Activated T-helper 1 cell treated with anti-CD3 and anti-CD28 coated beads, Interleukin-12 subunit alpha, Interleukin-12 subunit beta, Interleukin-2, Interleukin-4 antibody, amounts not matched to agents 30 ng/mL and 10 ng/mL and 1 ng/mL, durations not matched to agents 14 hours and 24 hours and 36 hours (primary cell): ENCODE data around the gene MSI2. TPM values are rescaled to one million over a fixed set of nuclear protein-coding genes. Genes with fewer than 3 reads are reported as not detected.

ENCODE experiments used
- DNase-seq: peaks from one replicate; pipeline ENCODE4 v3.0.0; 2021; ENCODE audit warnings: low spot score
- H3K27ac Mint-ChIP-seq: one replicate; pipeline ENCODE4 v1.8.0; 2021; ENCODE audit warnings: mild to moderate bottlenecking, mixed read lengths
- H3K27me3 Mint-ChIP-seq: one replicate; pipeline ENCODE4 v1.8.0; 2022; ENCODE audit warnings: mild to moderate bottlenecking, moderate library complexity, mixed read lengths; ENCODE audit not compliant: insufficient read depth
- H3K36me3 Mint-ChIP-seq: one replicate; pipeline ENCODE4 v1.8.0; 2021; ENCODE audit warnings: low read depth, mixed read lengths
- H3K4me1 Mint-ChIP-seq: one replicate; pipeline ENCODE4 v1.8.0; 2021; ENCODE audit warnings: low read depth, mixed read lengths
- H3K4me3 Mint-ChIP-seq: one replicate; pipeline ENCODE4 v1.8.0; 2021; ENCODE audit warnings: mild to moderate bottlenecking, moderate library complexity, mixed read lengths
- H3K9me3 Mint-ChIP-seq: one replicate; pipeline ENCODE4 v1.8.0; 2021; ENCODE audit warnings: mixed read lengths
- intact Hi-C: fragments of 100-400 bp; cut with micrococcal nuclease; formaldehyde crosslinking; loops from one replicate; pipeline ENCODE4 v1.15.1; 2024
- total RNA-seq: library from RNA; stranded (reverse); gene quantifications from 2 replicates; pipeline ENCODE4 v1.2.3, GENCODE V29; 2022

Gene MSI2
- total RNA-seq, 1 donor from 2014 or later: 278 TPM

DNA sequence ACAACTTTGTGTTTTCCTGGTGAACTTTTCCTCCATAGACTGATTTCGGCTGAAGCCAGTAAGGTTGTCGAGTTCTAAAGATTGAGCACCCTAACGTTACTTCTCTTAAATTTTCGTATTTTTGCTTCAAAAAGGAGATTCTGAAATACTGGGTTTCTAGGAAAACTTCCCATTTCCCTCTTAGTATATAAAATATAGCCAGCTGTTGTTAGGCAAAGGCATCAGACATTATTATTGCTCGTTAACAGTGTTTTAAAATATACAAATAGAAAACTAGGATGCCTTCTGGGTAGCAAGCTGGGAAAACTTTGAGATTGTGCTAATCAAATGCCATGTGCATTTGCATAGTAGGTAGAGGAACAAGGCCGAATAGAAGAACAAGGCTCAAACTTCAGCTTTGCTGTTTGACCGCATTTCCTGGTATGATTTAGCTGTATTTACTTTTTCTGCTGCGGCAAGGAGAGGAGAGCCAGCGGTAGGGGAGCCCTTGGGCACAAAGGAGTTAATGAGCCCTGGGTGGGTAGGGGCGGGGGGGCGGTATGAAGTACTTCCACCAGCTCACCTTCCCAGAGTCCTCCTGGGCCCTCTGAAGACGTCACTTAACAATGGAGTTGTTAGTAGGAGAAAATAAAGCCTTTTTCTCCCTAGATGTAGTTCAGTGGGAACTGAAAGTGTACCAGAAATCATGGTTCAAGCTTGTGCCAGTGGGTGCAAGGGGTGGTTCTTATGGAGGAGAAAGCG lies 151.9 kb downstream of the MSI2 start:
- H3K27me3 Mint-ChIP-seq: no peaks in the 10 kb centered on the region
- intact Hi-C loops: no loop called here

GRCh38 chr17:57410169-57410568 lies 153.8 kb downstream of the MSI2 start:
- Mint-ChIP-seq H3K27ac (no peak overlapping the region), H3K4me1 (peaks cover 41% of the 10 kb centered on the region), H3K4me3 (no peak overlapping the region), H3K27me3 (no peaks in the 10 kb centered on the region), H3K9me3 (no peaks in the 10 kb centered on the region), H3K36me3 (peaks cover 13% of the 10 kb centered on the region)
- DNase-seq: no peak
- intact Hi-C loops: no loop called here

More for the DNA sequence above, 151.9 kb downstream of the MSI2 start:
- Mint-ChIP-seq H3K9me3 (no peaks in the 10 kb centered on the region), H3K4me1 (peaks cover 46% of the 10 kb centered on the region), H3K4me3 (peak overlapping the region; percentile 25), H3K27ac (peak overlapping the region; percentile 51), H3K36me3 (peaks cover 13% of the 10 kb centered on the region)
- peak; percentile 6 for DNase-seq

DNA sequence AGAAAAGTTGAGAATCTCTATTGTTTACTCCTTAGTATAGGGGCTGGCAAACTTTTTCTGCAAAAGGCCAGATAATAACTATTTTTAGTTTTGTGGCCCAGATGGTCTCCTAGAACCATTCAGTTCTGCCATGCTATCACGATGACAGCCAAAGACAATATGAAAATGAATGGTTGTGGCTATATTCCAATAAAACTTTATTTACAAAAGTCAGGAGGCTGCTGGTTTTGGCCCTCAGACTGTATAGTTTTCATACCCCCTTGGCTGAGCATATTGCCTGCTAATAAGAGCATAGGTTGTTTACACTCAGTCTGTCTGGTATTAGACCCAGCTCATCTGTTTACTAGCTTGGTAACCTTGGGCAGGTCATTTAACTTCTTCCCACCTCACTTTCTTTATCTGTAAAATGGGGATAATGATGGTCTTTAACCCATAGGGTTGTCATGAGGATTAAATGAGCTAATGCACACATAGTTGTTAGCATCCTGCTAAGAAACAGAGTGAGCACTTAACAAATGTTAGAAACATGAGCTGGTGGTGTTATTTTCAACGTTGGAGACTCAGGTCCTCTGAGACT lies 156.3 kb downstream of the MSI2 start:
- no peak overlapping the region for H3K4me3 Mint-ChIP-seq
- DNase-seq: no peak
- H3K9me3 Mint-ChIP-seq: no peaks in the 10 kb centered on the region
- peaks cover 9% of the 10 kb centered on the region for H3K36me3 Mint-ChIP-seq
- intact Hi-C loops: no loop called here
- H3K27ac Mint-ChIP-seq: no peak overlapping the region
- H3K27me3 Mint-ChIP-seq: no peaks in the 10 kb centered on the region
- peaks cover 36% of the 10 kb centered on the region for H3K4me1 Mint-ChIP-seq

DNA sequence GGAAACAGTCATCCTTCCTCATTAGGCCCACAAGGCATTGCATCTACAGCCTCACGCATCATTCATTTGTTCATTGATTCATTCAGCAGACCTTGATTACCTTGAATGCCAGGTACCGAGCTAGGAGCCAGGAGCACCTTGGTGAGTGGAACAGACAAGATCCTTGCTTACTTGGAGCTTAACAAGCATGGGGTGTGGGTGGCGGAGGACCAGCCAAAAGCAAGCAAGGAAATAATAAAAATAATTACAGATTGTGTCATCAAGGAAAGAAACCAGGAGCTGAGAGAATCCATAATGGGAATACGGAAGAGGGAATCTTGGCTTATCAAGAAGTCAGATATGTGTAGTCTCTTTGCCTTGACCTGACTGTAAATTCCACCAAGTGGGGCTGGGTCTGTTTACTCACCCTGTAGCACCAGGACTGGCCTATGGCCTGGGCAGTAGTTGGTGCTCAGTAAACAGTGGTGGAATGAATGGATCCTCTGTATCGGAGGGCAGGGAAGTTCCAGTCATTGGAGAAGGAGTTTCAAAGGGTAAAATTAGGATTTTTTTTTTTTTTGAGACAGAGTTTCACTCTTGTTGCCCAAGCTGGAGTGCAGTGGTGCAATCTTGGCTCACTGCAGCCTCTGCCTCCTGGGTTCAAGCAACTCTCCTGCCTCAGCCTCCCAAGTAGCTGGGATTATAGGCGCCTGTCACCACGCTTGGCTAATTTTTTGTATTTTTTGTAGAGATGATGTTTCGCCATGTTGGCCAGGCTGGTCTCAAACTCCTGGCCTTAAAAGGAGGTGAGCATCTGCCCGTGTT lies 157.7 kb downstream of the MSI2 start:
- DNase-seq: no peak
- no peak overlapping the region for H3K27ac Mint-ChIP-seq
- peaks cover 9% of the 10 kb centered on the region for H3K36me3 Mint-ChIP-seq
- intact Hi-C loops: no loop called here
- H3K27me3 Mint-ChIP-seq: no peaks in the 10 kb centered on the region
- H3K4me1 Mint-ChIP-seq: peaks cover 28% of the 10 kb centered on the region
- no peak overlapping the region for H3K4me3 Mint-ChIP-seq
- no peaks in the 10 kb centered on the region for H3K9me3 Mint-ChIP-seq

DNA sequence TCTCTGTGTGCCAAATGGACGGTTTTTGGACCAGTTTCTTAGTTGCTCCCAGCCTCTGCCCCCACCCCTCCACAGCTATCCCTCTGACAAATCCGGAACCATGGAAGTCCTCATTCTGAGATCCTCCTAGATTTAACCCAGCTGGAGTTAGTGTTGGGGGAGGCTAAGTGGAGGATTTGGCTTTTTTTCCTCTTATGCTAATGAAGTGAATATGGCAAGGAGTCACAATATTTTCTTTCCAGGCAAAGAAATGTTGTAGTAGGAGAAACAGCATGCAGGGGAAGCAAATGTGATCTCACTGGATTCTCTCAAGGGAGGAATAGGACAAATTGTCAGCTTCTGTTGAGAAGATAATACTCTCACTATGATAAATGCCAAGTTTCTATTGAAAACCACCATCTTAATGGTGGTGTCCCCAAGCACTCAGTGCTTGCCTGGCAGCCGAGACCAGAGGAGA lies 159.5 kb downstream of the MSI2 start:
- H3K4me1 Mint-ChIP-seq: peaks cover 25% of the 10 kb centered on the region
- peaks cover 13% of the 10 kb centered on the region for H3K36me3 Mint-ChIP-seq
- H3K9me3 Mint-ChIP-seq: no peaks in the 10 kb centered on the region
- no peak overlapping the region for H3K4me3 Mint-ChIP-seq
- H3K27me3 Mint-ChIP-seq: no peaks in the 10 kb centered on the region
- intact Hi-C loops: no loop called here
- no peak for DNase-seq
- no peak overlapping the region for H3K27ac Mint-ChIP-seq

DNA sequence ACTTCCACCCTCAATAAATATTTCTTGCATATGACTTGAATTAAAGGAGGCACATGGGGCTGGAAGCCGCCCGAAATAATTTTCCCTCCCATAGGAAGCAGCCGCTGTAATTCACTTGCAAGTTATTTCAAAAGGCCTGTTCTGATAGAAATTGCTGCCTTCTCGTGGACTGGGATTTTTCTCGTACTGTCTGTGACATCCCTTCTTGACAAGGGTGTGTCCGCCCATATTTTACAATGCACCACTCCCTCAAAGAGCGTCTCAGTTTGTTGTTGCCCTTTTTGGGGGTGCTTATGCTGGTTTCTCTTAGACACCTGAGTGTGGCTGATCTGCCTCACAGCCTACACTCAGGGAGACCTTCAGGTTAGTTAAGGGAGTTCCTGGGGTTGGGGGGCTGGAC lies 160.0 kb downstream of the MSI2 start:
- intact Hi-C loops: no loop called here
- Mint-ChIP-seq H3K27ac (no peak overlapping the region), H3K4me1 (peaks cover 30% of the 10 kb centered on the region), H3K4me3 (no peak overlapping the region), H3K36me3 (peaks cover 15% of the 10 kb centered on the region), H3K9me3 (no peaks in the 10 kb centered on the region), H3K27me3 (no peaks in the 10 kb centered on the region)
- DNase-seq: no peak

GRCh38 chr17:57417956-57418355 lies 161.6 kb downstream of the MSI2 start:
- intact Hi-C loops: no loop called here
- Mint-ChIP-seq H3K27ac (no peak overlapping the region), H3K27me3 (no peaks in the 10 kb centered on the region), H3K4me3 (no peak overlapping the region), H3K9me3 (no peaks in the 10 kb centered on the region), H3K4me1 (peaks cover 35% of the 10 kb centered on the region), H3K36me3 (peaks cover 20% of the 10 kb centered on the region)
- no peak for DNase-seq

DNA sequence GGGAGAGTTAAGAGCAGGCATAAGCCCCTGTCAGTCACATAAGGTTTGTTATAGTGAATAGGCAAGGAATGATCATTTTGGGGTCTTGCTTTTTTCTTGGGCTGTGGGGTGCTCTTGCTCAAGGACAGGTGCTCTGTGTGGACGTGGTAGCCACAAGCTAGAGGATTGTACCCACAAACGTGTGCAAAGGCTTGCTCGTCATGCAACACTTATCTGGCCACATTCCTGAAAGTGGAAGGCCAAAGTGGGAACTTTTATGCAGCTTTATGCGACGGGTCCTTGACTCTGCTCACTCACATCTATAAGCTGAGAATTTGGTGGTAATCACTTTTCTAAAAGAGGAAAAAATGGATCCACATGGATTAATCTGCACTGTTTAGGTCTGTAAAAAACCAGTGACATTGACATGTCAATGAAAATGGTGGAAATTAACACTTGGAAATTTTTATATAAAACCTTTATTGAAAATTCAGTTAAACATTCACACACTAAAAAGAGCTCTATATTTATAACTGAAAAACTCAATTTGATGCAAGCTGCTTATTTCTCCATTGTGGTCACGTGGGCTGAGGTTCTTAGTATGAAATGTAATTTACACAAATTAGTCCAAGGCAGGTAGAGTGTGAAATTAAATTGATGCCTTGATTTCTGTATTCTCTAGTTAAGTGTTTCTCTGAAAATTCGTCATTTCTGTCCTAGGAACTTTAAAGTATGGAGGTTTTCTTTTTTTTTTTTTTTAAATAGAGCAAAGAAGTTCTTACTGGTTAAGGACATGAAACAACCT lies 162.3 kb downstream of the MSI2 start:
- intact Hi-C loops: no loop called here
- Mint-ChIP-seq H3K27ac (no peak overlapping the region), H3K4me1 (peaks cover 42% of the 10 kb centered on the region), H3K9me3 (no peaks in the 10 kb centered on the region), H3K4me3 (no peak overlapping the region), H3K27me3 (no peaks in the 10 kb centered on the region), H3K36me3 (peaks cover 27% of the 10 kb centered on the region)
- no peak for DNase-seq

DNA sequence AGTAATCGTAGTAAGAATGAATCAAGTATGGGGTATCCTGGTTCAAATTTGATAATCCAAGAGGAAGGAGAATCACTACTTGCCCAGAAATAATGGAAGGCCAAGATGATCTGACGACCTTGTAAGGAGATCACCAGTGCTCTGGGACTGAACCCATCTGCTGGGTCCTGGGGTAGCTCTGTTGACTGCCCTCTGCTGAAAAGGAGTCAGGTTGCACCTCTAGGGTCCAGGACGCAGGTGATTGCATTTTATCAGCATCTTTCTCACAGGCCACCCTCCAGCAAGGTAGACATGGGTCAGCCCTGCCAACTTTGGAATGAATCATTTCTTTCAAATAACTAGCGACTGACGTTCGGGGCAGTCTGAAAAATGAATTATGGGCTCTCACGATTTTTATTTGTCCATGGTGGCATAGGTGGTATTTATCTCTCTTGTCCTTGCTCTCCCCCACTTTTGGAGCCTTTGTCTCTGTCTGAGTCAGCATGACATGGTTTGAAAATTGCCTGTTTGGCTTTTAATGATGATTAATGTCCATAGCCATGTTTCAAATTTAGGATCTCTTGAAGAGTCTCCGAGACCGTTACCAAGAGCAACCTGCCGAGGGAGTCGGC lies 163.7 kb downstream of the MSI2 start:
- Mint-ChIP-seq H3K36me3 (peaks cover 28% of the 10 kb centered on the region), H3K9me3 (no peaks in the 10 kb centered on the region), H3K4me3 (no peak overlapping the region), H3K27me3 (no peaks in the 10 kb centered on the region), H3K4me1 (peaks cover 49% of the 10 kb centered on the region), H3K27ac (no peak overlapping the region)
- DNase-seq: no peak
- intact Hi-C loops: no loop called here

DNA sequence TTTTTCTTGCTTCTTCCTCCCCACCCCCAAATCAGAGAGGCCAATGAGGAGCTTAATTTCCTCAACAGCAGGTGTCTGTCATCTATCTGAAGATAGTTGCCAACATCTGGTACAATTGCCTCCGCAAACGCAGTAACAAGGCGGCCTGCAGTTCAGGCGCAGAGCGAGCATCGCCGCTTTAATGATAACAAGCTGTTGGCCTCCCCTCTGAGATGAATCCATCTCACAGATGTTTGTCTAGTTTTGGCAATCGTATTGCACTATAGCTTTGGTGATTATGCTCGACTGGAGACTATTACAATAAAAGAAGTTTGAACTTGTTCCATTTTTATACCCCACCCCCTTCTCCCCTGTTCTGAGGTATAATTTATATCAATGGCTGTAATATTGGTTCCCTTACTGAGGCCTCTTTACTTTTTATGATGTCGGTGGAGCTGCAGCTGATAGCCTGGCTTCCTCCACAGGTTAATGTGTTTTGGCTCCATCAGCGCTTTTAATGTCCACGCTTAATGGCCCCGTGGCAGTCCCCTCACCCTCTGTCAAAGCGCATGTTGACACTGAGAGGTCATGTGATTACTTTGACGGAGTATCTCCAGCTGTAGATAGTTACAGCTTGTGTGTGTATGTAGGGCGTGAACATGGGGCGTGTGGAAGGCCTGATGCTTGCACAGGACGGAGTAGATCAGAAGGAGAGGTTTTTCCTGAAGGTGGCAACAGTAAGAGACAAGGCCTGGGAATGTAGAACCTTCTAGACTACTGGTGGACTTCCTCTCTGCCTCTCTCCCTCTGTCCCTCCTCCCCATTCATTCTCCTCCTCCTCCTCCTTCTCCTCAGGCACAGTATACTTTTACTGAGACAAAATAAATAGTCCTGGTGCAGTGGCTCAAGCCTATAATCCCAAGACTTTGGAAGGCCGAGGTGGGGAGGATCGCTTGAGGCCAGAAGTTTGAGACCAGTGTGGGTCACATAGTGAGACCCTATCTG lies 164.7 kb downstream of the MSI2 start:
- Mint-ChIP-seq H3K36me3 (peaks cover 28% of the 10 kb centered on the region), H3K27me3 (no peaks in the 10 kb centered on the region), H3K27ac (no peak overlapping the region)

DNA sequence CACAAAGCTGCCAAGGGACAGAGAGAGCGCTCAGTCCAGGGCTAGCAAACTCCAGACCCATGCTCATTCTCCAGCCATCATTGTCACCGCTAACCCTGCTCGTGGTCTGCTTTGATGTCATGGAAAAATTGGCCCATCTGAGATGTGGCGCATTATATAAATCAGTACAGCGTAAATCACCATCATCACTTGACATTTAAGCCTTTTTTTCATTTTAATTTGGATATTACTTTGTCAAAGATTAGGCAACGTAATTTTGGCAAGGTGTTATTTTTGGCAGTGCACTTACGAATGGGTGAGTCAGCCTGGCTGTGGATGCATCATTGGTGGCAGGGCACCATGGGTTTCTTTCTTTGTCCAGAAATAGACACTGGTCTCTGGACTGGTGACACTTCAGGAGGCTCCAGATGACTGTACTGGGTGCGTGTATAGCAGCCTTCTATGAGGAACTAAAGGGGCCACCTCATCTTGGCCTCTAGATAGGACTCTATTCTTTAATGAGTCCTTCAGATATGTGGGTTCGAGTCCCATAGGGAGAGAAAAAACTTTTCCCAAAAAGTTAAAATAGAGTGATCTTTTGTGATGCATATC lies 166.3 kb downstream of the MSI2 start:
- intact Hi-C loops: no loop called here
- Mint-ChIP-seq H3K36me3 (peaks cover 28% of the 10 kb centered on the region), H3K9me3 (no peaks in the 10 kb centered on the region), H3K4me1 (peaks cover 51% of the 10 kb centered on the region), H3K27ac (no peak overlapping the region), H3K4me3 (no peak overlapping the region), H3K27me3 (no peaks in the 10 kb centered on the region)
- no peak for DNase-seq

More for the DNA sequence above, 164.7 kb downstream of the MSI2 start:
- Mint-ChIP-seq H3K9me3 (no peaks in the 10 kb centered on the region), H3K4me1 (peaks cover 46% of the 10 kb centered on the region), H3K4me3 (no peak overlapping the region)
- intact Hi-C loops: no loop called here
- no peak for DNase-seq
